Endothelial cell of umbilical vein (primary cell): ENCODE measurements around the gene PPP1R18. TPM values are rescaled to one million over a fixed set of nuclear protein-coding genes. Genes with fewer than 3 reads are reported as not detected.

Source experiments
- BruUV-seq: library from RNA; stranded (reverse); fragments of 400-500 nt; replicated peaks from 2 replicates; lab custom pipeline; 2021; lab: Mats Ljungman, UMichigan
- CTCF ChIA-PET: fragments of 300-600, 350-600 bp; sonication (Branson Sonifier 250); formaldehyde crosslinking; loops from one replicate; lab custom pipeline; 2021; ENCODE audit warnings: antibody characterized with exemption, inconsistent platforms; lab: Charles Lee
- POLR2A ChIA-PET: fragments of 300-600, 350-600 bp; sonication (Branson Sonifier 250); formaldehyde crosslinking; loops from one replicate; lab custom pipeline; 2021; ENCODE audit warnings: antibody characterized with exemption, inconsistent platforms; lab: Charles Lee
- DNase-seq: peaks from one replicate; pipeline ENCODE4 v3.0.0-alpha.2; 2011; ENCODE audit warnings: low read depth, low spot score
- FAIRE-seq: peaks from 2 replicates; lab custom pipeline; 2011; peaks lifted over from hg19 to GRCh38; lab: Jason Lieb, UNC
- H2AFZ ChIP-seq: 2 replicates; pipeline ENCODE4 v1.6.0; 2012; ENCODE audit warnings: low read depth, low read length, control low read depth, inconsistent platforms
- H3K27ac ChIP-seq: 2 replicates; pipeline ENCODE4 v1.5.1; 2011; ENCODE audit warnings: low read depth, mild to moderate bottlenecking, control low read depth, low read length, moderate library complexity; ENCODE audit not compliant: insufficient read depth
- H3K27me3 ChIP-seq, 2 experiments: 2 replicates each; pipeline versions ENCODE4 v1.6.0 to v1.6.1; 2011; ENCODE audit warnings: low read length in 2 of 2, mixed read lengths in 1 of 2; ENCODE audit not compliant: control insufficient read depth in 2 of 2, insufficient read depth in 2 of 2
- H3K36me3 ChIP-seq, 2 experiments: 2 replicates in 1 of 2; 3 replicates in 1 of 2; pipeline ENCODE4 v1.5.1; 2011; ENCODE audit warnings: low read length in 2 of 2, mild to moderate bottlenecking in 1 of 2, moderate library complexity in 1 of 2; ENCODE audit not compliant: control insufficient read depth in 2 of 2, insufficient read depth in 2 of 2; ENCODE audit errors: extremely low read depth in 1 of 2
- H3K4me1 ChIP-seq: 3 replicates; pipeline ENCODE4 v1.5.1; 2011; ENCODE audit warnings: mild to moderate bottlenecking, low read length; ENCODE audit not compliant: control insufficient read depth, insufficient read depth; ENCODE audit errors: extremely low read depth
- H3K4me2 ChIP-seq: 2 replicates; pipeline ENCODE4 v1.6.1; 2011; ENCODE audit warnings: low read length, control low read depth, mixed read lengths; ENCODE audit not compliant: insufficient read depth
- H3K4me3 ChIP-seq, 3 experiments: fragments of 200-600 bp in 1 of 3; sonication (generic), shearing (Covaris generic) in 1 of 3; replicated peaks in 1 of 3; 2 replicates each; pipeline ENCODE4 v1.5.1; 2011 to 2016; ENCODE audit warnings: control low read depth in 3 of 3, low read length in 3 of 3, mild to moderate bottlenecking in 2 of 3, inconsistent platforms in 1 of 3, low read depth in 1 of 3, moderate library complexity in 1 of 3; ENCODE audit not compliant: insufficient read depth in 1 of 3
- H3K79me2 ChIP-seq: 2 replicates; pipeline ENCODE4 v1.6.0; 2012; ENCODE audit warnings: low read length, inconsistent platforms; ENCODE audit not compliant: control insufficient read depth, insufficient read depth
- H3K9ac ChIP-seq: replicated peaks from 2 replicates; pipeline ENCODE3; 2011; ENCODE audit warnings: low read length, control low read depth; ENCODE audit not compliant: insufficient read depth; ENCODE audit errors: extremely low read depth
- H3K9me1 ChIP-seq: replicated peaks from 3 replicates; pipeline ENCODE4 v1.6.0; 2011; ENCODE audit warnings: mild to moderate bottlenecking, low read length; ENCODE audit not compliant: control insufficient read depth, insufficient read depth; ENCODE audit errors: extremely low read depth
- H3K9me3 ChIP-seq: replicated peaks from 2 replicates; pipeline ENCODE4 v1.5.1; 2012; ENCODE audit warnings: low read length, inconsistent platforms; ENCODE audit not compliant: control insufficient read depth, insufficient read depth
- H4K20me1 ChIP-seq: replicated peaks from 2 replicates; pipeline ENCODE3; 2011; ENCODE audit warnings: mild to moderate bottlenecking, low read length; ENCODE audit not compliant: control insufficient read depth, insufficient read depth; ENCODE audit errors: extremely low read depth
- EZH2 ChIP-seq: IDR thresholded peaks from 2 replicates; pipeline ENCODE4 v1.6.1; 2012; ENCODE audit warnings: borderline replicate concordance, low read depth, mild to moderate bottlenecking, moderate library complexity, low read length, inconsistent platforms; ENCODE audit not compliant: severe bottlenecking
- FOS ChIP-seq: IDR thresholded peaks from 2 replicates; pipeline ENCODE4 v1.6.1; 2011; ENCODE audit warnings: mild to moderate bottlenecking, low read length, moderate library complexity, borderline replicate concordance; ENCODE audit not compliant: insufficient read depth
- GATA2 ChIP-seq: IDR thresholded peaks from 2 replicates; pipeline ENCODE4 v1.7.0; 2011; ENCODE audit warnings: low read depth, mild to moderate bottlenecking, moderate library complexity, mixed read lengths, low read length; ENCODE audit not compliant: insufficient read length, insufficient read depth
- JUN ChIP-seq: IDR thresholded peaks from 2 replicates; pipeline ENCODE4 v1.6.1; 2011; ENCODE audit warnings: borderline replicate concordance, low read depth; ENCODE audit not compliant: insufficient read length, insufficient read depth
- MYC ChIP-seq: IDR thresholded peaks from one replicate; pipeline ENCODE4 v1.6.1; 2011; ENCODE audit warnings: mild to moderate bottlenecking, low read depth, low read length
- POLR2A ChIP-seq: IDR thresholded peaks from 2 replicates; pipeline ENCODE4 v1.6.1; 2012; ENCODE audit warnings: low read depth, mild to moderate bottlenecking, control low read depth, low read length
- dilution Hi-C: fragments of 300-500 bp; cut with MboI; formaldehyde crosslinking; loops from one replicate; pipeline ENCODE4 v1.15.0; 2019; ENCODE audit warnings: low sequenced_read_pairs; ENCODE audit not compliant: extremely low pct_ligation_motif_present
- intact Hi-C: fragments of 100-400 bp; cut with micrococcal nuclease; formaldehyde crosslinking; loops from one replicate; pipeline ENCODE4 v1.10.0; 2022
- polyA plus RNA-seq, 4 experiments: library from polyadenylated mRNA; depleted of rRNA in 3 of 4; stranded (reverse) in 3 of 4; unstranded in 1 of 4; fragments of >200 nt; gene quantifications; 2 replicates each; pipeline versions ENCODE4 v1.2.1 to v1.2.3, GENCODE V29; 2011 to 2012; ENCODE audit warnings: missing spikeins in 1 of 4
- total RNA-seq: library from RNA; stranded (reverse); gene quantifications from 2 replicates; pipeline ENCODE4 v1.2.3, GENCODE V29; 2021
- TF ChIP-seq, protein P1 (sequence below): IDR thresholded peaks from 2 replicates; pipeline ENCODE4 v1.6.1; 2011; ENCODE audit not compliant: insufficient read depth, insufficient read length
- TF ChIP-seq, protein P2 (sequence below), 2 donors: IDR thresholded peaks; 1 replicate in 1 of 2; 2 replicates in 1 of 2; pipeline ENCODE4 v1.5.1; 2011; ENCODE audit warnings: low read length in 2 of 2, mild to moderate bottlenecking in 2 of 2, moderate library complexity in 2 of 2, control low read depth in 1 of 2, inconsistent platforms in 1 of 2, low read depth in 1 of 2; ENCODE audit not compliant: insufficient read depth in 1 of 2; ENCODE audit errors: extremely low read depth in 1 of 2

Gene PPP1R18
- total and polyA plus RNA-seq, 2 donors (not counting 3 experiments of a cell fraction or from before 2014, with no cell fraction given) = 136 to 173 TPM

DNA sequence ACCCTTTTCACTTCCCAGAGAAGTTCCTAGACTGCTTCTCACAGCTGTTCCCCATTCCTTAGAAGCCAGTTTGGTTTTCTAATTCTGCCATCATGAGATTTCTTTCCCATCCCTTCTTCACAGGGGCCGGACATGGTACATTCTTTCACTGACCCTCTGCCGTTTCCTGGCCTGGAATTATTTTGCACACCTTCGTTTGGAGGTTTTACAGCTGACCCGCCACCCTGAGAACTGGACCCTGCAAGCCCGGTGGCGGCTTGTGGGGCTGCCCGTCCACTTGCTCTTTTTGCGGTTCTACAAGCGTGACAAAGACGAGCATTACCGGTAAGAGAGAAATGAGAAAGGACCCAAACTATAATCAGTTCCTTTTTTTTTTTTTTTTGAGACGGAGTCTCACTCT, 35.3 kb downstream of the PPP1R18 start:
- no peak overlapping the region for H3K4me2 ChIP-seq
- H4K20me1 ChIP-seq = no peaks in the 10 kb centered on the region
- FAIRE-seq = no peak
- dilution Hi-C loops (no loop called here), intact Hi-C loops (no loop called here)
- no peak overlapping the region for H3K9ac ChIP-seq
- no TSS peak for BruUV-seq
- peaks cover 8% of the 10 kb centered on the region for H3K4me1 ChIP-seq
- H3K4me3 ChIP-seq = no peak overlapping the region
- H3K36me3 ChIP-seq = peaks cover 8 to 25% of the 10 kb centered on the region in 2 experiments
- H3K9me3 ChIP-seq = no peaks in the 10 kb centered on the region
- POLR2A ChIA-PET = no interaction called here
- H3K79me2 ChIP-seq = peaks cover 17% of the 10 kb centered on the region
- H3K27me3 ChIP-seq = no peaks in the 10 kb centered on the region
- H2AFZ ChIP-seq = no peak overlapping the region
- H3K27ac ChIP-seq = no peak overlapping the region
- DNase-seq = no peak
- CTCF ChIA-PET = interaction anchor here (0.7 to 1.3 kb wide), 2 partner anchors 21 to 79 kb away, joined by 3 to 5 read pairs; partner anchors contain the start of gene DHX16
- no peaks in the 10 kb centered on the region for H3K9me1 ChIP-seq
- TF ChIP-seq, protein P1, sequence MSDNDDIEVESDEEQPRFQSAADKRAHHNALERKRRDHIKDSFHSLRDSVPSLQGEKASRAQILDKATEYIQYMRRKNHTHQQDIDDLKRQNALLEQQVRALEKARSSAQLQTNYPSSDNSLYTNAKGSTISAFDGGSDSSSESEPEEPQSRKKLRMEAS = no peak
- TF ChIP-seq EZH2 (no peak), FOS (no peak), POLR2A (no peak), MYC (no peak), GATA2 (no peak), JUN (no peak)
- TF ChIP-seq, protein P2, sequence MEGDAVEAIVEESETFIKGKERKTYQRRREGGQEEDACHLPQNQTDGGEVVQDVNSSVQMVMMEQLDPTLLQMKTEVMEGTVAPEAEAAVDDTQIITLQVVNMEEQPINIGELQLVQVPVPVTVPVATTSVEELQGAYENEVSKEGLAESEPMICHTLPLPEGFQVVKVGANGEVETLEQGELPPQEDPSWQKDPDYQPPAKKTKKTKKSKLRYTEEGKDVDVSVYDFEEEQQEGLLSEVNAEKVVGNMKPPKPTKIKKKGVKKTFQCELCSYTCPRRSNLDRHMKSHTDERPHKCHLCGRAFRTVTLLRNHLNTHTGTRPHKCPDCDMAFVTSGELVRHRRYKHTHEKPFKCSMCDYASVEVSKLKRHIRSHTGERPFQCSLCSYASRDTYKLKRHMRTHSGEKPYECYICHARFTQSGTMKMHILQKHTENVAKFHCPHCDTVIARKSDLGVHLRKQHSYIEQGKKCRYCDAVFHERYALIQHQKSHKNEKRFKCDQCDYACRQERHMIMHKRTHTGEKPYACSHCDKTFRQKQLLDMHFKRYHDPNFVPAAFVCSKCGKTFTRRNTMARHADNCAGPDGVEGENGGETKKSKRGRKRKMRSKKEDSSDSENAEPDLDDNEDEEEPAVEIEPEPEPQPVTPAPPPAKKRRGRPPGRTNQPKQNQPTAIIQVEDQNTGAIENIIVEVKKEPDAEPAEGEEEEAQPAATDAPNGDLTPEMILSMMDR (IDR thresholded peaks at IDR 0.05; ENCODE audit: extremely low read depth in 1 of 2, insufficient read depth in 1 of 2, low read depth in 1 of 2, low read length in 2 of 2) = no peak
